ENCODE data around the gene CYB561D1.

The CYB561D1 gene

DNA sequence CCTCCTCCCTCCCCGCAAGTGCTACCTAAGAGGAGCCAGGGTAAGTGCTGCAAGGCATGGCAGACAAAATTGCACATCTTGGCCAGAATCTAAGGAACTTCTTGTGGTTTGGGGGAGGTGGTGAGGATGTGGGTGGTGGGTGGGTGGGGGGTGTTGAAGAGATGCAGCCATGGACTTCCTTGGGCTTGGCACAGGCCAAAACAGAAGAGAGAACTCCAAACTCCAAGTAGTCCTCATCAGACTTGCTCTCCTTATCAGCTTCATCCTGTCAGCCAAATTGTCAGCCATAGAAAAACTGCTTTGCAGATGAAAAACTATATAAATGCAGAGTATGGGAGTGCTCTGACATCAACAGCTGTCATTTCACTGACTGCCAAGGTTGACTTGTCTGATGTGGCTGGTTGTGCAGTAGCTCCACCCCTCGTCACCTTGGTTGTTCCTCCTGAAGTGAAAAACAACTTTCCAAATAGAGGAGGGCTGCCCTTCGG, 8.5 kb downstream of the CYB561D1 start:
- H3K4me3 ChIP-seq (ENCODE audit: low read depth, low read length), result no peak overlapping the region
- TF ChIP-seq ZNF416 (tag by site-specific recombination; IDR thresholded peaks at IDR 0.05) (no peak), EGR2 (tag by site-specific recombination; IDR thresholded peaks at IDR 0.05; ENCODE audit: low read depth) (0 out of 2 replicates have a peak, but pooled peaks have one; percentile 11)
- no peak overlapping the region for H3K27ac ChIP-seq (ENCODE audit: extremely low read depth, low read depth, low read length)
- H3K9me3 ChIP-seq (ENCODE audit: control insufficient read depth, insufficient read depth, low read depth, low read length), result no peaks in the 10 kb centered on the region
- peaks cover 0 to 31% of the 10 kb centered on the region in 2 experiments; a peak in 1 of 3 replicates for H3K36me3 ChIP-seq (ENCODE audit: control insufficient read depth in 2 of 2, insufficient read depth in 1 of 2, low read length in 2 of 2)
- ChIA-PET POLR2A (no interaction called here), CTCF (interaction anchor here (6.7 to 36.3 kb wide), 2 partner anchors 14 to 30 kb away, joined by 72 to 1152 read pairs; partner anchors contain the start of gene GPR61)
- H3K4me1 ChIP-seq (ENCODE audit: control insufficient read depth, insufficient read depth, low read length), result no peaks in the 10 kb centered on the region

DNA sequence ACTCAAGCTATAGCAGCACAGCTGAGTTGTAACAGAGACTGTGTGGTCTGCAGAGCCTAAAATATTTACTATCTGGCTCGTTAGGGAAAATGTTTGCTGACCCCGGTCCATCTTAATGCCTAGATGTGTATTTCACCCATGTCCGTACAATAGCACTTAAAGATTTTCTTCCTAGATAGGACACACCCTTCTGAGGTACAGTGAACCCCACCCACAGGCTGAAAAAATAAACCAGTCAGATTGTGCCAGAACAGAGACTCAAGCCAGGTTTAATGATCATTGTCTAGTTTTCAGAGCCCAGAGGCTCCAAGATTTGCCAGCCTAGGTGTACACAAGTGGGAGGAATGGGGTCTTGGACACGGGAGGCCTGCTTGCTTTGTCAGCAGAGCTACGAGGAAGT, 10.0 kb downstream of the CYB561D1 start:
- Histone ChIP-seq H3K27ac (ENCODE audit: extremely low read depth, low read depth, low read length) (no peak overlapping the region), H3K36me3 (ENCODE audit: control insufficient read depth in 2 of 2, insufficient read depth in 1 of 2, low read length in 2 of 2) (peaks cover 0 to 23% of the 10 kb centered on the region in 2 experiments; a peak in 1 of 3 replicates), H3K4me3 (ENCODE audit: low read depth, low read length) (no peak overlapping the region), H3K4me1 (ENCODE audit: control insufficient read depth, insufficient read depth, low read length) (no peaks in the 10 kb centered on the region), H3K9me3 (ENCODE audit: control insufficient read depth, insufficient read depth, low read depth, low read length) (no peaks in the 10 kb centered on the region)
- ChIA-PET POLR2A (no interaction called here), CTCF (interaction anchor here (1.2 to 36.3 kb wide), 5 partner anchors 9 to 481 kb away, joined by 3 to 1152 read pairs (median 6); partner anchors contain the start of genes AHCYL1, CYB561D1 and GPR61)
- TF ChIP-seq ZNF157 (tag by site-specific recombination; IDR thresholded peaks at IDR 0.05) (no peak), ZNF560 (tag by site-specific recombination; IDR thresholded peaks at IDR 0.05; ENCODE audit: borderline replicate concordance) (no peak), IKZF3 (tag by site-specific recombination; IDR thresholded peaks at IDR 0.05) (no peak), KLF1 (tag by site-specific recombination; IDR thresholded peaks at IDR 0.05) (peak; percentile 67)

GRCh38 chr1:109504974-109505373, 11.1 kb downstream of the CYB561D1 start:
- ChIA-PET POLR2A (no interaction called here), CTCF (interaction anchor here (1.2 to 36.3 kb wide), 5 partner anchors 10 to 480 kb away, joined by 3 to 1152 read pairs (median 5); partner anchors contain the start of genes AHCYL1, CYB561D1 and GPR61)
- Histone ChIP-seq H3K36me3 (ENCODE audit: control insufficient read depth in 2 of 2, insufficient read depth in 1 of 2, low read length in 2 of 2) (peaks cover 0 to 19% of the 10 kb centered on the region in 2 experiments; a peak in 1 of 3 replicates), H3K9me3 (ENCODE audit: control insufficient read depth, insufficient read depth, low read depth, low read length) (no peaks in the 10 kb centered on the region), H3K4me1 (ENCODE audit: control insufficient read depth, insufficient read depth, low read length) (no peaks in the 10 kb centered on the region), H3K27ac (ENCODE audit: extremely low read depth, low read depth, low read length) (no peak overlapping the region), H3K4me3 (ENCODE audit: low read depth, low read length) (no peak overlapping the region)
- no peak for TF ChIP-seq ZNF704 (tag by site-specific recombination; IDR thresholded peaks at IDR 0.05)
- TF ChIP-seq REPIN1 (tag by site-specific recombination; IDR thresholded peaks at IDR 0.05; ENCODE audit: low read depth), result no peak
- TF ChIP-seq ZNF596 (tag by site-specific recombination; IDR thresholded peaks at IDR 0.05), result no peak
- no peak for TF ChIP-seq MZF1 (tag by site-specific recombination; IDR thresholded peaks at IDR 0.05; ENCODE audit: borderline replicate concordance)
- TF ChIP-seq SP7 (tag by site-specific recombination; IDR thresholded peaks at IDR 0.05), result no peak
- TF ChIP-seq ZNF335 (tag by site-specific recombination; conservative IDR thresholded peaks at IDR 0.05), result no peak
- TF ChIP-seq ZNF791 (tag by site-specific recombination; IDR thresholded peaks at IDR 0.05), result no peak
- no peak for TF ChIP-seq ZNF792 (tag by site-specific recombination; IDR thresholded peaks at IDR 0.05)
- no peak for TF ChIP-seq ZNF174 (tag by site-specific recombination; IDR thresholded peaks at IDR 0.05)
- TF ChIP-seq, protein P1, sequence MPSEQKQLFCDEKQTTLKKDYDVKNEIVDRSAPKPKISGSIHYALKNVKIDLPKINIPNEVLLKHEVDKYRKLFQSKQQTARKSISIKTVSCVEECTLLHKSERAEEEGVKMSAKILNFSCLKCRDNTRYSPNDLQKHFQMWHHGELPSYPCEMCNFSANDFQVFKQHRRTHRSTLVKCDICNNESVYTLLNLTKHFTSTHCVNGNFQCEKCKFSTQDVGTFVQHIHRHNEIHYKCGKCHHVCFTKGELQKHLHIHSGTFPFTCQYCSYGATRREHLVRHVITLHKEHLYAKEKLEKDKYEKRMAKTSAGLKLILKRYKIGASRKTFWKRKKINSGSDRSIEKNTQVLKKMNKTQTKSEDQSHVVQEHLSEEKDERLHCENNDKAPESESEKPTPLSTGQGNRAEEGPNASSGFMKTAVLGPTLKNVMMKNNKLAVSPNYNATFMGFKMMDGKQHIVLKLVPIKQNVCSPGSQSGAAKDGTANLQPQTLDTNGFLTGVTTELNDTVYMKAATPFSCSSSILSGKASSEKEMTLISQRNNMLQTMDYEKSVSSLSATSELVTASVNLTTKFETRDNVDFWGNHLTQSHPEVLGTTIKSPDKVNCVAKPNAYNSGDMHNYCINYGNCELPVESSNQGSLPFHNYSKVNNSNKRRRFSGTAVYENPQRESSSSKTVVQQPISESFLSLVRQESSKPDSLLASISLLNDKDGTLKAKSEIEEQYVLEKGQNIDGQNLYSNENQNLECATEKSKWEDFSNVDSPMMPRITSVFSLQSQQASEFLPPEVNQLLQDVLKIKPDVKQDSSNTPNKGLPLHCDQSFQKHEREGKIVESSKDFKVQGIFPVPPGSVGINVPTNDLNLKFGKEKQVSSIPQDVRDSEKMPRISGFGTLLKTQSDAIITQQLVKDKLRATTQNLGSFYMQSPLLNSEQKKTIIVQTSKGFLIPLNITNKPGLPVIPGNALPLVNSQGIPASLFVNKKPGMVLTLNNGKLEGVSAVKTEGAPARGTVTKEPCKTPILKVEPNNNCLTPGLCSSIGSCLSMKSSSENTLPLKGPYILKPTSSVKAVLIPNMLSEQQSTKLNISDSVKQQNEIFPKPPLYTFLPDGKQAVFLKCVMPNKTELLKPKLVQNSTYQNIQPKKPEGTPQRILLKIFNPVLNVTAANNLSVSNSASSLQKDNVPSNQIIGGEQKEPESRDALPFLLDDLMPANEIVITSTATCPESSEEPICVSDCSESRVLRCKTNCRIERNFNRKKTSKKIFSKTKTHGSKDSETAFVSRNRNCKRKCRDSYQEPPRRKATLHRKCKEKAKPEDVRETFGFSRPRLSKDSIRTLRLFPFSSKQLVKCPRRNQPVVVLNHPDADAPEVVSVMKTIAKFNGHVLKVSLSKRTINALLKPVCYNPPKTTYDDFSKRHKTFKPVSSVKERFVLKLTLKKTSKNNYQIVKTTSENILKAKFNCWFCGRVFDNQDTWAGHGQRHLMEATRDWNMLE (tag by site-specific recombination; conservative IDR thresholded peaks at IDR 0.05; ENCODE audit: low read depth), result no peak
- no peak for TF ChIP-seq ZBTB10 (tag by site-specific recombination; IDR thresholded peaks at IDR 0.05)
- no peak for TF ChIP-seq ZNF449 (tag by site-specific recombination; IDR thresholded peaks at IDR 0.05)
- no peak for TF ChIP-seq OSR2 (tag by site-specific recombination; IDR thresholded peaks at IDR 0.05)
- TF ChIP-seq HOXA7 (CRISPR knock-in tag; IDR thresholded peaks at IDR 0.05; ENCODE audit: borderline replicate concordance), result no peak

Data from HEK293 (cell line).